Measurements from ENCODE around the gene FSIP1. TPM values are rescaled to one million over a fixed set of nuclear protein-coding genes. Genes with fewer than 3 reads are reported as not detected.
"Not testable (repeated sequence)": the region's sequence is repeated elsewhere in the genome, so short reads cannot be mapped to it uniquely, and the experiment has no call there.

The FSIP1 gene
- total RNA-seq, result under 1 TPM; 0.22 to 0.69 (median 0.38) TPM

DNA sequence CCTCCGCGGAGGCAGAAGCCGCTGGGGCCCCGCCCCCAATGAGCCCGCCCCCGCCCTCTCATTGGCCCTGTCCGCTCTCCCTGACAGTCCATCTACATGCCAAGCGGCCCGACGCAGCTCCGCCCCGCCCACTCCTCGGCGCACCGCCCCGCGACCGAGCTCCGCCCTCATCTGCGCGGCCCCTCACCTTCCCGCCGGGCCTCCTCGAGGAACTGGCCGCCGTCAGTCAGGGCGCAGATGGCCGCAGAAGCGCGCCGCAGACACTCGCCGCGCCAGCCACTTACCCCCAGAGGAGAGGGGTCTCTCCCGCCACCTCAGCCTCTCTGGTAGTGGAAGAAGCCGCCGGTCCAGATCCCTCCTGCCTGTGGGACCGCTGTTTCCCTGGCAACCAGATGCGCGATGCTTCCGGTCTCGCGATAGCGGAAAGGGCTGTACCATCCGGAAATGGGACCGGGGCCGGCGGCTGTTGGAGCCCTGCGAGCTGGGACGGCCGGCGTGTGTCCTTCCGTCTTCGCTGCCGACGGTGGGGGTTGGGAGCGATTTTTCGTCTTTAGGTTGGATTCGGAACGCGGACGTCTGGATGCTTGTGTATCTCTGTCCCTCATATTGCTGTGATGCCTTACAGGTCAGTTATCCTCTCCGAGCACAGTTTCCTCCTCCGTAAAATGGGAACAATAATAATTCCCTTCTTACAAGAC lies at the start of gene FSIP1:
TSS of gene FSIP1 (minus strand) at position 401 of the 698 bp plus-strand sequence. CDS start 6,317 bp downstream, outside the sequence.
- DNase-seq, result peak; percentile 92
- H3K36me3 Mint-ChIP-seq (ENCODE audit: insufficient read depth), result peaks cover 2% of the 10 kb centered on the region
- no peaks in the 10 kb centered on the region for H3K27me3 Mint-ChIP-seq (ENCODE audit: low read depth)
- no peaks in the 10 kb centered on the region for H3K9me3 Mint-ChIP-seq
- peak within 1 kb of the TSS; percentile 81 for H3K4me3 Mint-ChIP-seq
- peak; percentile 99 to 100 for ATAC-seq
- H3K4me1 Mint-ChIP-seq (ENCODE audit: low read depth), result peaks cover 49% of the 10 kb centered on the region

DNA sequence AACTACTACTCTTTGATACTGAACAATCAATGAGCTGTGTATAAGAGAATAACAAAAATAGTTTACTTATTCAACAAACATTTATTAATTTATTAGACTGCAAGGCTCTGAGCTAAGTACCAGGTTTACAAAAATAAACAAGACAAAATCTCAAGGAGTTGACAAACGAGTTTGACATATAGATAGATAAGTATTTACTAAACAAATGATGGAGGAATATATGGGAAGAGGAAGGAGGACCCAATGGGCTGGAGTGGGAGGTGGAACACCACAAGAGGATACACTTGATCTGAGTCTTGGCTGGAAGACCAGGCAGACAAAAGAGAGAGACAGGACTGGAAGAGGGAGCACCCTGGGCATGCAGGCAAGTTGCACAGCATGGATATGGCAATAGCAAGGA lies 47.5 kb upstream of the FSIP1 start:
- H3K4me1 Mint-ChIP-seq (ENCODE audit: low read depth), result no peaks in the 10 kb centered on the region
- DNase-seq (no peak), ATAC-seq (no peak)
- no peak overlapping the region for H3K4me3 Mint-ChIP-seq
- H3K27me3 Mint-ChIP-seq (ENCODE audit: low read depth), result peaks cover 17% of the 10 kb centered on the region
- H3K36me3 Mint-ChIP-seq (ENCODE audit: insufficient read depth), result no peaks in the 10 kb centered on the region
- H3K9me3 Mint-ChIP-seq, result no peaks in the 10 kb centered on the region

DNA sequence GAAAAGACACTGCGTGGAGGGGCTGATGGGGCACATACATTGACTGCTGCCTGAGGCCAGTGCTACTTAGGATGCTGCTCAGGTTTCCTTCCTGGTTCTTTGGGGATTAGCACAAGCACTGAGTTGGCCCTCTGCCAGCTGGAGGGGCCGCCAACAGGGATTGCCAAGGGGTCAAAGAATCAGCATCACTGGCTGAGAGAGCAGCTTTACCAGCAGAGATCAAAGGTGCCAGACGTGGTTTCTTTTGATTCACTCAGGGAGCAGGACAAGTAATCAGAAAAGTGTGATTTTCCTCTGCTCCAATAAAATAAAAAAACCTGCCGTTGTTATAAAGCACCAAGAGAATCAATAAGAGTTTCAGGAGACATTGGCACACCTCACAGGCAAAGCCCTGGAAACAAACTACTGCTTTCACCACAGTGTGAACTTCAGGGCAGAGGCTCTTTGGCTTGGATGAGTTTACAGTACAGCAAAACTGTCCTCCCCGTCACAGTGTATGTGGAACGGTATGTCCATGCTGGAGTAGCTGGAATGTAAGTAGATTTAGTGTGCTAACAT lies 45.8 kb upstream of the FSIP1 start:
- DNase-seq (no peak), ATAC-seq (no peak)
- peaks cover 13% of the 10 kb centered on the region for H3K27me3 Mint-ChIP-seq (ENCODE audit: low read depth)
- H3K4me1 Mint-ChIP-seq (ENCODE audit: low read depth), result no peaks in the 10 kb centered on the region
- no peaks in the 10 kb centered on the region for H3K36me3 Mint-ChIP-seq (ENCODE audit: insufficient read depth)
- no peak overlapping the region for H3K4me3 Mint-ChIP-seq
- no peaks in the 10 kb centered on the region for H3K9me3 Mint-ChIP-seq

DNA sequence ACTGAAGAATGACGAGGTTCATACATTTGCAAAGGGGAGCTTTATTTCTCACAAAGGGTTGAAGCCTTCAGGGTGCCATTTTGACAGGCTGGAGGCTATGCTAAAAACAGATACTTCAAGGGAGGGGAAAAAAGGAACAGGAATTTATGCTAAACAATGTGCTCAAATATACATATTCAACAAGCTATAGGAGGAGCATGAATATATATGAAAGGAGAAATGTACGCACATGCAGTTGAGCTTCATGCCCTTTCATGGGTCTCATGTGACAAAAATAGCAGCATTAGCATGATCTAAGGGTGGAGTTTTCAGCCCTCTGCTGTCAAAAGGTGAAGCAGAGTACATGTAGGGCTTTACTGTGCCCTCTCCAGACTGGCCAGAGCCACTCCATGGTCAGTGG lies 44.3 kb upstream of the FSIP1 start:
- ATAC-seq, result no peak
- H3K4me3 Mint-ChIP-seq, result no peak overlapping the region
- no peaks in the 10 kb centered on the region for H3K36me3 Mint-ChIP-seq (ENCODE audit: insufficient read depth)
- peaks cover 9% of the 10 kb centered on the region for H3K27me3 Mint-ChIP-seq (ENCODE audit: low read depth)
- no peaks in the 10 kb centered on the region for H3K9me3 Mint-ChIP-seq
- DNase-seq, result no peak
- H3K4me1 Mint-ChIP-seq (ENCODE audit: low read depth), result no peaks in the 10 kb centered on the region

DNA sequence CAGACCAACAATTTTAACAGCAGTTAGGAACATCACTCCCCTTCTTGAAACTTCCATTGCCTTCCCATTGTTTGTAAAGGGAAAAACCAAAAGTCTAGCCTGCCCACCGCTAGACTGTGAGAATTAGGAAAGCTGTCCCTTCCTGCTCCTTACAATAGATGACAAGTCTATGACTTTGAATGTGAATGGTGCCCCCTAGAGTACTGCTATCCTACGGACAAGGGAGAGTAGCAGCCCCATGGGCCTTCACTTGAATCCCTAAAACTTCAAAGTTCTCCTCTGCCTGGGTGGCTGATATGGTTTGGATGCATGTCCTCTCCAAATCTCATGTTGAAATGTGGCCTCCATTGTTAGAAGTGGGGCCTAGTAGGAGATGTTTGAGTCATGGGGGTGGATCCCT lies 41.0 kb upstream of the FSIP1 start:
- H3K4me1 Mint-ChIP-seq (ENCODE audit: low read depth), result no peaks in the 10 kb centered on the region
- no peaks in the 10 kb centered on the region for H3K9me3 Mint-ChIP-seq
- no peaks in the 10 kb centered on the region for H3K36me3 Mint-ChIP-seq (ENCODE audit: insufficient read depth)
- no peak for DNase-seq
- peaks cover 9% of the 10 kb centered on the region for H3K27me3 Mint-ChIP-seq (ENCODE audit: low read depth)
- no peak overlapping the region for H3K4me3 Mint-ChIP-seq
- no peak for ATAC-seq

DNA sequence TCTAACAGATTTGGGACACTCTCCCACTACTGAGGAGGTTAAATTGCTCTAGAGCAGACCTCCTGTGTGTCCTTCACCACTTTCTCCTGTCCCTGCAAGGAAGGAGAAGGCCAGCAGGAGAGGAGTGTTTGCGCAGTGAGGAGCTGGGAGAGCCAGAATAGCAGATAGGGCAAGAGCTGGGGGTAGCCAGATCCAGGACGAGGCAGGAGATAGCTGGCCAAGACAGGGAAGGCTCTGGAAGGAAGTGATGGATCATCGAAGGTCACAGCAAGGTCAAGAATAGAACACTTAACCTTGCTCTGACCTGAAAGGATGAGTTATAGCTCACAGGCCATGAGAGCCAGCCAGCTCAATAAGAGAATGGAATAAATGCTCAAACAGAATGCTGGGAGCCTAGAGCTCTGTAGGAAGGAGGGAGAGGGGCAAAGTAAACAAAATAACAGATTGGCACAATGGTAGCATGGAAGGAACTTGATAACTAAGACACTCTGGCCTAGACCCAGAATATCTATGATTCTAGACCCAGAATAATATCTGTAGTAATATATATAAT lies 37.5 kb upstream of the FSIP1 start:
- ATAC-seq (no peak), DNase-seq (no peak)
- no peaks in the 10 kb centered on the region for H3K4me1 Mint-ChIP-seq (ENCODE audit: low read depth)
- H3K27me3 Mint-ChIP-seq (ENCODE audit: low read depth), result no peaks in the 10 kb centered on the region
- H3K9me3 Mint-ChIP-seq, result no peaks in the 10 kb centered on the region
- H3K36me3 Mint-ChIP-seq (ENCODE audit: insufficient read depth), result no peaks in the 10 kb centered on the region
- H3K4me3 Mint-ChIP-seq, result no peak overlapping the region

DNA sequence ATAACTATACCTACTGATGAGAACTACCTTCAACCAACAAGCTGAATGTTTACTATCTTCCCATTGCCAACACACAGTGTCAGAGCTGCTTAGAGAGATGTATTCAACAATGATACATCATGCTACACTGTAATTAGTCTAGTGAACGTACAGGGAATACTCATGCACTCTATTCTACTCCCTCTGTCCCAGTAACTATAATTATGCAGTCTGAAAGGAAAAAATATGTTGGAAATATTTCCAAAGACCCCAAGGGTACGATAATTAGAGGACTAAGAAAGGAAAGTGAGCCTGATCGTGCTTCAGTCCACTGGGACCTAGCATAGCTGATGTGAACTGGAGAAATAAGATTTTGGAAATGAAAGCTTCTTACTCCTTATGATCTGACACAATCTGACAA lies 36.9 kb upstream of the FSIP1 start:
- H3K4me1 Mint-ChIP-seq (ENCODE audit: low read depth), result no peaks in the 10 kb centered on the region
- H3K36me3 Mint-ChIP-seq (ENCODE audit: insufficient read depth), result no peaks in the 10 kb centered on the region
- H3K4me3 Mint-ChIP-seq, result no peak overlapping the region
- no peak for DNase-seq
- H3K9me3 Mint-ChIP-seq, result no peaks in the 10 kb centered on the region
- no peaks in the 10 kb centered on the region for H3K27me3 Mint-ChIP-seq (ENCODE audit: low read depth)
- no peak for ATAC-seq

DNA sequence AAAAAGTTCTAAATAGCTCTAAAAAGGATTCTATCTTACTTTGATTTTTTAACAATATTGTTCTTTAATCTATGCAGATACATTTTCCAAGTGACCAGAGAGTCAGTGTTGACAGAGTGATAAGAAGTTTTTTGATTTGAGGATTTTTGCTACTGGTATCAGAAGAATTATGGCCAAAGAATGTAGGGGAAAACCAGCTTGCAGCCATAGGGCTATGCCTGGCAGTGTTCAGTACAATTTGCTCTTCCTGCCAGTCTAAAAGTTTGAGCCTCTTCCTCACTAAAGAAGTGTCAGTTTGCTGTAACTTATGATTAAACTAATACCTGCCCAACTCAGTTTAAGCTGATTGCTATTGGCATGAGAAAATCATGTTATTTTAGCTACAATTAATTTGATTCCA lies 35.3 kb upstream of the FSIP1 start:
- no peaks in the 10 kb centered on the region for H3K36me3 Mint-ChIP-seq (ENCODE audit: insufficient read depth)
- ATAC-seq, result no peak
- DNase-seq, result no peak

DNA sequence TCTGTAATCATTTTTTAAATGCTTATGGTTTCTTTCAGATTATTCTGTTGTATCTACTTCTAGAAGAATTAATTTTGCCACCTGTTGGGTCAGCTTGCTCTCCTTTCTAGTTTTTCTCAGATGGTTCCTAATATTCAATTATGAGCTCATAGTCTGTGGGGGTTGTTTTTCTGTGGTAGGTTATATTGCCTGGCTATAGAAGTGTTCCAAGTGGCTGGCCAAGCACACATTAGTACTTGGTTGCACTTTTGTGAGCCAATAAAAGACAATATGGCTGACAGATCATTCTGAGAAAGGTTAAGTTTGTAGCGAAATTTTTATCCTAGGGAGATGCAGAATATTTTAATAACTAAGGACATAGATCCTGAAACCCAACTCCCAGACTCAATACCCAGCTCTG lies 31.8 kb upstream of the FSIP1 start:
- Mint-ChIP-seq H3K4me1 (ENCODE audit: low read depth) (no peaks in the 10 kb centered on the region), H3K27me3 (ENCODE audit: low read depth) (peaks cover 11% of the 10 kb centered on the region), H3K36me3 (ENCODE audit: insufficient read depth) (no peaks in the 10 kb centered on the region), H3K9me3 (no peaks in the 10 kb centered on the region), H3K4me3 (no peak overlapping the region)
- DNase-seq, result no peak
- ATAC-seq, result no peak

More for the DNA sequence above, 35.3 kb upstream of the FSIP1 start:
- Mint-ChIP-seq H3K27me3 (ENCODE audit: low read depth) (no peaks in the 10 kb centered on the region), H3K9me3 (no peaks in the 10 kb centered on the region), H3K4me3 (no peak overlapping the region), H3K4me1 (ENCODE audit: low read depth) (no peaks in the 10 kb centered on the region)

DNA sequence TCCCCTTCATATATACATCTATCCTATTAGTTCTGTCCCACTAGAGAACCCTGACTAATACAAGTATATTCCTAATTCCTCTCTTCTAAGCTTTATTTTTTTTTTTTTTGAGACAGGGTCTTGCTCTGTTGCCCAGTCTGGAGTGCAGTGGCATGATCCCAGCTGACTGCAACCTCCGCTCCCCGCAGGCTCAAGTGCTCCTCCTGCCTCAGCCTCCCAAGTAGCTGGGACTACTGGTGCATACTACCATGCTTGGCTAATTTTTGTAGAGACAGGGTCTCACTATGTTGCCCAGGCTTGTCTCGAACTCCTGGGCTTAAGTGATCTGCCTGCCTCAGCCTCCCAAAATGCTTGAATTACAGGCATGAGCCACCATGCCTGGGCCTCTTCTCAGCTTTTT lies 30.0 kb upstream of the FSIP1 start:
- H3K4me3 Mint-ChIP-seq, result not testable (repeated sequence)
- peaks cover 23% of the 10 kb centered on the region for H3K27me3 Mint-ChIP-seq (ENCODE audit: low read depth)

DNA sequence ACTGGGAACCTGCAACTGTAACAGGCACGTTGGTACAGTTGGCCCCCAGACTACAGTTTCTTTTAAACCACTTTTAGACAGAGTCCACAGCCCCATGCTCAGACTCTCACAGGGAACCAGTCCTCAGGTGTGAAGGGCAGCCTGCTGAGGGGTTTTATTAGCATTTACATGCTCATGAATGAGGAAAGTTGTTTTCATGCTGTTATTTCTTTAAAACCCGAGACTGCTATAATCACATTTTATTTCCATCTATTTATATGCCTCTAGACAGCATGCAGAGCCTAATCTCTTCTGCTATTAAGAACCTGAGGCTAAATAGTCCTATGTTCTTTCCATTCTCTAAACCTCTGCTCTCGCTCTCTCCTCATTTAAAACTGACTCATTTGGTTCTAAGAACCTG lies 26.3 kb upstream of the FSIP1 start:
- H3K9me3 Mint-ChIP-seq, result no peaks in the 10 kb centered on the region
- ATAC-seq, result no peak
- DNase-seq, result no peak
- no peaks in the 10 kb centered on the region for H3K36me3 Mint-ChIP-seq (ENCODE audit: insufficient read depth)
- no peak overlapping the region for H3K4me3 Mint-ChIP-seq
- H3K4me1 Mint-ChIP-seq (ENCODE audit: low read depth), result no peaks in the 10 kb centered on the region
- H3K27me3 Mint-ChIP-seq (ENCODE audit: low read depth), result peaks cover 26% of the 10 kb centered on the region

More for the DNA sequence above, 30.0 kb upstream of the FSIP1 start:
- not testable (repeated sequence) for DNase-seq; H3K4me1 Mint-ChIP-seq (ENCODE audit: low read depth); ATAC-seq; H3K9me3 Mint-ChIP-seq; H3K36me3 Mint-ChIP-seq (ENCODE audit: insufficient read depth)

DNA sequence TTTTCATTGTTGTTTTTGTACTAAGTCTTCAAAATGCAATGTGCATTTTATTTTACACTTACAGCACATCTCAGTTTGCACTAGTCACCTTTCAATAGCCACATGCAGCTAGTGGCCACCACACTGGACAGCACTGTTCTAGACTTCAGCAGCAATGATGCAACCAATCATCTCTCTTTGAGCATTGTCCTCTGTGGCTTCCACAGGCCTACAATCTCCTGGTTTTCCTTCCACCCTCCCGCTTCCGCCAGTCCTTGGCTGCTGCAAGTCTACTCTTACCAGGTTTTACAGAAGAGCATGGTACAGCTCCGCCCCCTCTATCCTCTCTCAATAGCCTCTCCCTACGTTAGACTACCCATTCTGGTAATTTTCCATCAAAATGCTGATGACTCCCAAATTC lies 25.1 kb upstream of the FSIP1 start:
- Mint-ChIP-seq H3K4me3 (no peak overlapping the region), H3K9me3 (no peaks in the 10 kb centered on the region), H3K36me3 (ENCODE audit: insufficient read depth) (no peaks in the 10 kb centered on the region), H3K4me1 (ENCODE audit: low read depth) (no peaks in the 10 kb centered on the region), H3K27me3 (ENCODE audit: low read depth) (peaks cover 29% of the 10 kb centered on the region)
- ATAC-seq, result no peak
- no peak for DNase-seq

DNA sequence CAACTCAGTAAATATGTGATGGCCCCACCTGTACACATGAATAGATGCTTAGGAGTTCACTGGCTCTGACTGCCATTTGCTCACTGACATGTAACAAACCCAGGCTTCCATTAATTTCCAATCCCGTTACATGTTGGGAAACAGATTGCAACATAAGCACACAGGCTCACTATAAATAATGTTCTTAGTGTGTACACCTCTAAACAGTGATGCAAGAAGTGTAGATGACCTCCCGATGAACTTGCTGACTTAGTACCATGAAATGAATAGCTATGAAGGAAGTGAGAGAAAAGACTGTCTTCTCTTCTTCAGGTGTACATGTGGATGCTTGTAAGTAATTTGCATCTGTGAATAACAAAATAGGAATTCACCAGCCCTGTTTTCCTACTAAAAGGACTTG lies 21.4 kb upstream of the FSIP1 start:
- ATAC-seq, result no peak

DNA sequence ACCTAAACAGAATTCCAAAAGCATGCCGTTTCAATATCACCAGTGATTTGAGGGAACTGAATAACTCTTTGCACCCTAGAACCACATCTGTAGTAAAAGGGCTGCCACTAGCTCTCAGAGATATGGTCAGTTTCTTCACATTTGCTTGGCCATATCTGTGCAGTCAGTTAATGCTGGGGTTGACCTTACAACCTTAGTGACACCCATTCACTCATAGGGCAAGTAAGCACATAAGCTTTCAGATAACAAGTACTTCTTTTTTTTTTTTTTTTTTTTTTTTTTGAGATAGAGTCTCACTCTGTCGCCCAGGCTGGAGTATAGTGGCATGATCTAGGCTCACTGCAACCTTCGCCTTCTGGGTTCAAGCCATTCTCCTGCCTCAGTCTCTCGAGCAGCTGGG lies 20.4 kb upstream of the FSIP1 start:
- peaks cover 29% of the 10 kb centered on the region for H3K27me3 Mint-ChIP-seq (ENCODE audit: low read depth)

More for the DNA sequence above, 21.4 kb upstream of the FSIP1 start:
- Mint-ChIP-seq H3K9me3 (no peaks in the 10 kb centered on the region), H3K27me3 (ENCODE audit: low read depth) (peaks cover 27% of the 10 kb centered on the region), H3K4me3 (no peak overlapping the region), H3K4me1 (ENCODE audit: low read depth) (no peaks in the 10 kb centered on the region), H3K36me3 (ENCODE audit: insufficient read depth) (no peaks in the 10 kb centered on the region)
- DNase-seq, result no peak

DNA sequence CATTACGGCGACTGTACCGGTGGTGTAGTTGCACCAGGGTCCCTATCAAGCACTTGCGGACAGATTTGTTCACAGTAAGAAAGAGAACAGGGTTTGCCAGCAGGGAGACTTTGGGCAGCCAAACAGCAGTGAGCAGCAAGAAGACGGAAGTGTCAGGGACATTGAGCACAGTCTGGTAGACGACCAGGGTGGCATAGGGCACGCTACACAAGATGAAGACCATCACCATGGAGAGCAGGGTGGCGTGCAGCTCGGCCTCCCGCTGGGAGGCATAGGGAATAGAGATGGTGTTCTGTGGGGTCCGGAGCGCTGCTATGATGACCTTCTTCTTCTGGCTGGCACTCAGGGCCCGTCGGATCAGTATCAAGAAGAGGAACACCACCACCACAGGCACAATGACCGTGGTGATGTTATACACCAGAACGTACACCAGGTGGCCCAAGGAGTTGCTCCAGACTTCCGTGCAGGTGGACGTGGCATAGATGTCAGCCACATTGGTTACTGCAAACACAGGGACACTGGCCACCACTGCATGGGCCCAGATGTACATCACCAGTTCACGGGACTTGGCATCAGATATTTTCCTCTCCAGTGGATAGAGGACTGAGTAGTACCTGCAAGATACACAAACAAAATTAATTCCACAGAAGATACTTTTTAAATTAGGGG lies 19.1 kb upstream of the FSIP1 start:
- ATAC-seq (peak; percentile 54 to 55), DNase-seq (no peak)
- Mint-ChIP-seq H3K27me3 (ENCODE audit: low read depth) (peaks cover 33% of the 10 kb centered on the region), H3K4me1 (ENCODE audit: low read depth) (no peaks in the 10 kb centered on the region), H3K36me3 (ENCODE audit: insufficient read depth) (no peaks in the 10 kb centered on the region), H3K4me3 (no peak overlapping the region), H3K9me3 (no peaks in the 10 kb centered on the region)

More for the DNA sequence above, 20.4 kb upstream of the FSIP1 start:
- H3K36me3 Mint-ChIP-seq (ENCODE audit: insufficient read depth), result no peaks in the 10 kb centered on the region
- H3K9me3 Mint-ChIP-seq, result no peaks in the 10 kb centered on the region
- no peaks in the 10 kb centered on the region for H3K4me1 Mint-ChIP-seq (ENCODE audit: low read depth)
- H3K4me3 Mint-ChIP-seq, result no peak overlapping the region
- ATAC-seq (no peak), DNase-seq (no peak)
